Hepatocyte (in vitro differentiated cells): Measurements from ENCODE around the gene CCDC3.
"Not testable (repeated sequence)": the region's sequence is repeated elsewhere in the genome, so short reads cannot be mapped to it uniquely, and the experiment has no call there.

ENCODE experiments used
- CTCF ChIP-seq: fragments of 200-600 bp; sonication (generic); IDR thresholded peaks from 2 replicates; pipeline ENCODE4 v1.5.1; 2016; ENCODE audit warnings: antibody characterized with exemption, mild to moderate bottlenecking; ENCODE audit not compliant: poor library complexity
- EZH2 ChIP-seq: fragments of 200-600 bp; sonication (generic); IDR thresholded peaks from 2 replicates; pipeline ENCODE4 v1.6.1; 2016; ENCODE audit warnings: antibody characterized with exemption, mild to moderate bottlenecking, borderline replicate concordance

GRCh38 chr10:12983568-12983967, 17.9 kb downstream of the CCDC3 start:
- TF ChIP-seq EZH2, CTCF: not testable (repeated sequence)
